Measurements from ENCODE around the gene GPATCH8. TPM values are rescaled to one million over a fixed set of nuclear protein-coding genes. Genes with fewer than 3 reads are reported as not detected.

Gene GPATCH8
- polyA plus RNA-seq, 1 of the 3 experiments (the other 2 are of a cell fraction): 12.7 TPM

GRCh38 chr17:44499722-44500121 is 3.5 kb downstream of the GPATCH8 start:
- ChIA-PET POLR2A (interaction anchor here (0.6 kb wide), 1 partner anchor 9 kb away, joined by 3 read pairs; no protein-coding TSS in a partner anchor), CTCF (interaction anchor here (0.6 to 1.4 kb wide), 3 partner anchors 19 to 1693 kb away, joined by 3 to 5 read pairs (median 3); partner anchors contain the start of gene KANSL1)
- H4K20me1 ChIP-seq (ENCODE audit: insufficient read depth): peaks cover 78% of the 10 kb centered on the region

More at GRCh38 chr17:44499722-44500121, 3.5 kb downstream of the GPATCH8 start:
- peaks cover 84% of the 10 kb centered on the region for H3K79me2 ChIP-seq (ENCODE audit: insufficient read depth)
- H3F3A ChIP-seq (replicated peaks; ENCODE audit: insufficient read depth): peaks cover 15% of the 10 kb centered on the region
- DNase-seq: no peak
- no peak overlapping the region for H3K9ac ChIP-seq
- peak overlapping the region; percentile 92 for H3K4me2 ChIP-seq
- no peaks in the 10 kb centered on the region for H3K9me2 ChIP-seq
- no peaks in the 10 kb centered on the region for H3K9me3 ChIP-seq
- H3K27me3 ChIP-seq (ENCODE audit: insufficient read depth): no peaks in the 10 kb centered on the region
- no peaks in the 10 kb centered on the region for H3K36me3 ChIP-seq (replicated peaks in 1 of 2; ENCODE audit: control insufficient read depth in 1 of 2, insufficient read depth in 2 of 2, low read length in 1 of 2)
- WGBS (ENCODE audit: low lambda C conversion rate): 44% methylated on average over 1 of the region's 1 CpG
- H3K4me3 ChIP-seq (ENCODE audit: low read depth in 2 of 2, low read length in 1 of 2): no peak overlapping the region
- no peak overlapping the region for H3K27ac ChIP-seq (ENCODE audit: low read depth in 2 of 2, low read length in 1 of 2)
- H2AFZ ChIP-seq (ENCODE audit: low read depth): no peak overlapping the region
- peaks cover 6 to 14% of the 10 kb centered on the region in 2 experiments; a peak in 3 of 4 replicates for H3K4me1 ChIP-seq (ENCODE audit: control insufficient read depth in 1 of 2, insufficient read depth in 2 of 2, low read depth in 1 of 2, low read length in 1 of 2)
- TF ChIP-seq POLR2AphosphoS5 (IDR thresholded peaks at IDR 0.05; ENCODE audit: low read depth, low read length): no peak
- TF ChIP-seq PBX3 (IDR thresholded peaks at IDR 0.05): no peak
- TF ChIP-seq CTCF (IDR thresholded peaks at IDR 0.05): no peak
- no peak for TF ChIP-seq SMC3 (IDR thresholded peaks at IDR 0.05; ENCODE audit: low read depth, low read length)
- TF ChIP-seq TCF12 (IDR thresholded peaks at IDR 0.05): no peak
- TF ChIP-seq REST (IDR thresholded peaks at IDR 0.05; ENCODE audit: low read depth, low read length): no peak
- TF ChIP-seq ELF1 (IDR thresholded peaks at IDR 0.05): no peak
- no peak for TF ChIP-seq IRF3 (IDR thresholded peaks at IDR 0.05; ENCODE audit: low read depth, low read length)
- TF ChIP-seq EZH2phosphoT487 (IDR thresholded peaks at IDR 0.05; ENCODE audit: borderline replicate concordance, low read depth): no peak
- TF ChIP-seq CHD2 (IDR thresholded peaks at IDR 0.05; ENCODE audit: low read length, partially characterized antibody): no peak
- no peak for TF ChIP-seq YY1 (IDR thresholded peaks at IDR 0.05; ENCODE audit: low read depth)
- no peak for TF ChIP-seq ZBTB33 (IDR thresholded peaks at IDR 0.05; ENCODE audit: borderline replicate concordance, low read depth)
- TF ChIP-seq GABPA (IDR thresholded peaks at IDR 0.05; ENCODE audit: low read depth): no peak
- TF ChIP-seq TAF1 (IDR thresholded peaks at IDR 0.05; ENCODE audit: borderline replicate concordance, low read depth, low read length): no peak
- no peak for TF ChIP-seq FOXJ3 (CRISPR knock-in tag; IDR thresholded peaks at IDR 0.05)
- TF ChIP-seq MXI1 (IDR thresholded peaks at IDR 0.05; ENCODE audit: low read depth, low read length): no peak
- no peak for TF ChIP-seq RAD21 (IDR thresholded peaks at IDR 0.05; ENCODE audit: low read length)
